ENCODE measurements around the gene STAT6. TPM values are rescaled to one million over a fixed set of nuclear protein-coding genes. Genes with fewer than 3 reads are reported as not detected.
"Not testable (repeated sequence)": the region's sequence is repeated elsewhere in the genome, so short reads cannot be mapped to it uniquely, and the experiment has no call there.

The STAT6 gene
- total RNA-seq, 1 experiment from 2014 or later = 44.4 TPM

GRCh38 chr12:57053146-57053545 is 58.0 kb downstream of the STAT6 start:
- not testable (repeated sequence) for H4K8ac ChIP-seq (replicated peaks; ENCODE audit: insufficient read length, low read depth, low read length); H2BK15ac ChIP-seq (ENCODE audit: low read depth, low read length); DNase-seq; H4K91ac ChIP-seq (ENCODE audit: insufficient read length, low read depth, low read length); H2BK120ac ChIP-seq (ENCODE audit: low read depth, low read length, poor library complexity, severe bottlenecking); H3K14ac ChIP-seq (ENCODE audit: insufficient read depth, low read length); H3K18ac ChIP-seq (ENCODE audit: insufficient read length, low read depth, low read length); H2BK5ac ChIP-seq (ENCODE audit: insufficient read length, low read length); H3K4me2 ChIP-seq (ENCODE audit: insufficient read depth, insufficient read length, low read length); H3K56ac ChIP-seq (ENCODE audit: insufficient read length, low read depth, low read length); H3K9ac ChIP-seq (ENCODE audit: extremely low read depth, insufficient read length, low read length); H3K79me1 ChIP-seq (ENCODE audit: insufficient read depth, low read depth, low read length, poor library complexity, severe bottlenecking); H3K4me1 ChIP-seq (ENCODE audit: insufficient read depth, low read length); H2BK20ac ChIP-seq (ENCODE audit: low read depth, low read length, poor library complexity, severe bottlenecking); H3K4me1 Mint-ChIP-seq; H2BK12ac ChIP-seq (ENCODE audit: insufficient read length, low read depth, low read length); H3K79me2 ChIP-seq (ENCODE audit: insufficient read depth, low read length); H3K27ac Mint-ChIP-seq; H2AFZ ChIP-seq (ENCODE audit: low read length); H3K27ac ChIP-seq (ENCODE audit: insufficient read length, low read depth, low read length); H3K27me3 Mint-ChIP-seq (ENCODE audit: low read depth); H3K4me3 Mint-ChIP-seq; H3K23me2 ChIP-seq (ENCODE audit: insufficient read length, low read depth, low read length, poor library complexity, severe bottlenecking); H3T11ph ChIP-seq (ENCODE audit: low read length); H2AK5ac ChIP-seq (ENCODE audit: insufficient read length, low read length); H3K4ac ChIP-seq (ENCODE audit: low read depth, low read length); H3K23ac ChIP-seq (ENCODE audit: insufficient read length, low read depth, low read length); H3K27me3 ChIP-seq (ENCODE audit: insufficient read depth, low read length); H4K5ac ChIP-seq (ENCODE audit: insufficient read length, low read depth, low read length); H4K20me1 ChIP-seq (ENCODE audit: control insufficient read depth, insufficient read depth, insufficient read length); H3K9me3 Mint-ChIP-seq; H3K9me3 ChIP-seq (ENCODE audit: control insufficient read depth, low read depth, low read length)
- no CpG with 5 or more reads among the region's 4 CpGs for WGBS (ENCODE audit: extremely low coverage, insufficient read length, low lambda C conversion rate)
- peaks cover 16 to 35% (median 29%) of the 10 kb centered on the region in 3 experiments; a peak in 6 of 7 replicates for H3K36me3 Mint-ChIP-seq (ENCODE audit: insufficient read depth in 1 of 3, low read depth in 3 of 3)
